Naive thymus-derived CD4-positive, alpha-beta T cell (primary cell): ENCODE measurements around the gene SEL1L. TPM values are rescaled to one million over a fixed set of nuclear protein-coding genes. Genes with fewer than 3 reads are reported as not detected.
"Not testable (repeated sequence)": the region's sequence is repeated elsewhere in the genome, so short reads cannot be mapped to it uniquely, and the experiment has no call there.

Experiments used
- ATAC-seq: fragments of 150-1000 bp; cut with Tn5 transposase; 2 replicates; pipeline ENCODE4 v1.10.0; 2021; ENCODE audit warnings: mild to moderate bottlenecking, moderate library complexity
- CTCF ChIA-PET: fragments of 350-600 bp; sonication (Branson Sonifier 250); formaldehyde crosslinking; loops from one replicate; lab custom pipeline; 2021; ENCODE audit warnings: antibody characterized with exemption; lab: Charles Lee
- POLR2A ChIA-PET: fragments of 350-600 bp; sonication (Branson Sonifier 250); formaldehyde crosslinking; loops from one replicate; lab custom pipeline; 2021; ENCODE audit warnings: antibody characterized with exemption, inconsistent platforms; lab: Charles Lee
- DNase-seq, 9 donors: peaks; one replicate each; pipeline versions ENCODE4 v3.0.0 to v3.0.0-alpha.2; 2020 to 2022; ENCODE audit warnings: mixed read lengths in 1 of 9
- H3K27ac ChIP-seq: one replicate; pipeline ENCODE4 v1.7.0; 2013; ENCODE audit warnings: mild to moderate bottlenecking, low read depth, low read length, moderate library complexity
- H3K27me3 ChIP-seq, 2 donors: one replicate each; pipeline ENCODE4 v1.7.0; 2013; ENCODE audit warnings: low read length in 2 of 2, mild to moderate bottlenecking in 2 of 2, moderate library complexity in 2 of 2; ENCODE audit not compliant: control insufficient read depth in 2 of 2, insufficient read depth in 2 of 2
- H3K36me3 ChIP-seq, 3 experiments: 1 replicate in 2 of 3; 2 replicates in 1 of 3; pipeline ENCODE4 v1.7.0; 2013; ENCODE audit warnings: low read length in 3 of 3, mild to moderate bottlenecking in 3 of 3, moderate library complexity in 1 of 3; ENCODE audit not compliant: insufficient read depth in 3 of 3, control insufficient read depth in 2 of 3
- H3K4me1 ChIP-seq, 2 donors: one replicate each; pipeline ENCODE4 v1.7.0; 2013; ENCODE audit warnings: low read length in 2 of 2, mild to moderate bottlenecking in 2 of 2, moderate library complexity in 1 of 2; ENCODE audit not compliant: control insufficient read depth in 2 of 2, insufficient read depth in 2 of 2
- H3K4me3 ChIP-seq: 2 replicates; pipeline ENCODE4 v1.7.0; 2013; ENCODE audit warnings: mild to moderate bottlenecking, low read length
- H3K9me3 ChIP-seq, 3 experiments: 1 replicate in 2 of 3; 2 replicates in 1 of 3; pipeline ENCODE4 v1.7.0; 2013; ENCODE audit warnings: low read length in 3 of 3; ENCODE audit not compliant: control insufficient read depth in 2 of 3
- H3K27ac Mint-ChIP-seq, 9 donors: one replicate each; pipeline ENCODE4 v1.8.0; 2020 to 2022; ENCODE audit warnings: mixed read lengths in 9 of 9, mild to moderate bottlenecking in 8 of 9, moderate library complexity in 5 of 9, inconsistent platforms in 2 of 9
- H3K27me3 Mint-ChIP-seq, 5 donors: one replicate each; pipeline ENCODE4 v1.8.0; 2021 to 2022; ENCODE audit warnings: mixed read lengths in 5 of 5, mild to moderate bottlenecking in 1 of 5
- H3K36me3 Mint-ChIP-seq, 5 donors: one replicate each; pipeline ENCODE4 v1.8.0; 2020 to 2022; ENCODE audit warnings: mixed read lengths in 5 of 5, mild to moderate bottlenecking in 3 of 5, inconsistent platforms in 1 of 5
- H3K4me1 Mint-ChIP-seq, 7 donors: one replicate each; pipeline ENCODE4 v1.8.0; 2020 to 2022; ENCODE audit warnings: mixed read lengths in 7 of 7, mild to moderate bottlenecking in 3 of 7, inconsistent platforms in 1 of 7
- H3K4me3 Mint-ChIP-seq, 10 donors: one replicate each; pipeline ENCODE4 v1.8.0; 2020 to 2022; ENCODE audit warnings: mild to moderate bottlenecking in 10 of 10, mixed read lengths in 10 of 10, moderate library complexity in 6 of 10, inconsistent platforms in 2 of 10
- H3K9me3 Mint-ChIP-seq, 11 donors: one replicate each; pipeline ENCODE4 v1.8.0; 2020 to 2022; ENCODE audit warnings: mixed read lengths in 11 of 11, mild to moderate bottlenecking in 4 of 11, inconsistent platforms in 1 of 11, moderate library complexity in 1 of 11
- intact Hi-C, 2 donors: fragments of 100-400 bp; cut with micrococcal nuclease; formaldehyde crosslinking; loops; one replicate each; pipeline ENCODE4 v1.15.1; 2023
- polyA plus RNA-seq, 2 donors: library from polyadenylated mRNA; unstranded; fragments of 300-500 nt; fragmentation: Illumina TruSeq; gene quantifications; one replicate each; pipeline ENCODE4 v1.2.3, GENCODE V29; 2021
- total RNA-seq, 6 experiments: library from RNA in 5 of 6; stranded (reverse) in 5 of 6; gene quantifications; 1 replicate in 5 of 6; 2 replicates in 1 of 6; pipeline ENCODE4 v1.2.3 and lab custom pipeline; 2021 to 2026

Gene SEL1L
- total and polyA plus RNA-seq, 7 experiments from 2014 or later: 15.4 to 72.2 (median 47.3) TPM

GRCh38 chr14:81519200-81520011 lies 14.2 kb downstream of the SEL1L start:
- intact Hi-C loops: loop anchor here in 1 of 2 donors (1.0 kb wide), 1 partner anchor 14 kb away; the partner anchor contains the start of gene SEL1L
- peaks cover 19 to 57% (median 33%) of the 10 kb centered on the region in 5 donors for H3K36me3 Mint-ChIP-seq
- H3K27me3 ChIP-seq: no peaks in the 10 kb centered on the region
- H3K9me3 Mint-ChIP-seq: no peaks in the 10 kb centered on the region
- H3K4me1 Mint-ChIP-seq: peaks cover 25 to 54% (median 50%) of the 10 kb centered on the region in 7 donors
- H3K36me3 ChIP-seq: peaks cover 7 to 44% (median 9%) of the 10 kb centered on the region in 3 experiments
- no peak overlapping the region for H3K4me3 ChIP-seq
- no peaks in the 10 kb centered on the region for H3K27me3 Mint-ChIP-seq
- ChIA-PET CTCF (no interaction called here), POLR2A (interaction anchor here (0.8 kb wide), 2 partner anchors 9 to 14 kb away, joined by 3 read pairs; partner anchors contain the start of gene SEL1L)
- no peaks in the 10 kb centered on the region for H3K9me3 ChIP-seq
- H3K4me3 Mint-ChIP-seq: peak overlapping the region; percentile 44 to 68 (median 54)
- DNase-seq (peak in 3 of 9 donors; percentile 9 to 17 (median 16)), ATAC-seq (peak; percentile 78)
- peak overlapping the region; percentile 68 to 94 (median 85) for H3K27ac Mint-ChIP-seq
- peaks cover 18 to 22% of the 10 kb centered on the region in 2 donors for H3K4me1 ChIP-seq
- peak overlapping the region; percentile 24 for H3K27ac ChIP-seq

- Histone ChIP-seq H3K36me3 (peaks cover 7 to 42% (median 9%) of the 10 kb centered on the region in 3 experiments), H3K4me1 (peaks cover 18 to 22% of the 10 kb centered on the region in 2 donors), H3K4me3 (no peak overlapping the region), H3K27me3 (no peaks in the 10 kb centered on the region), H3K27ac (no peak overlapping the region), H3K9me3 (no peaks in the 10 kb centered on the region)
- H3K9me3 Mint-ChIP-seq: no peaks in the 10 kb centered on the region
- H3K4me1 Mint-ChIP-seq: peaks cover 25 to 55% (median 48%) of the 10 kb centered on the region in 7 donors
- ChIA-PET CTCF (no interaction called here), POLR2A (no interaction called here)
- H3K27me3 Mint-ChIP-seq: no peaks in the 10 kb centered on the region
- no peak overlapping the region for H3K27ac Mint-ChIP-seq
- no peak overlapping the region for H3K4me3 Mint-ChIP-seq
- H3K36me3 Mint-ChIP-seq: peaks cover 17 to 63% (median 37%) of the 10 kb centered on the region in 5 donors
- intact Hi-C loops: no loop called here
- DNase-seq (no peak), ATAC-seq (no peak)
Measured at GRCh38 chr14:81517798-81518398, 15.8 kb downstream of the SEL1L start.

- Histone ChIP-seq H3K9me3 (no peaks in the 10 kb centered on the region), H3K27me3 (no peaks in the 10 kb centered on the region), H3K4me1 (peaks cover 18 to 22% of the 10 kb centered on the region in 2 donors), H3K36me3 (peaks cover 3 to 43% (median 6%) of the 10 kb centered on the region in 3 experiments), H3K27ac (no peak overlapping the region), H3K4me3 (no peak overlapping the region)
- Mint-ChIP-seq H3K4me1 (peaks cover 25 to 60% (median 46%) of the 10 kb centered on the region in 7 donors), H3K4me3 (no peak overlapping the region), H3K27ac (peak overlapping the region in 2 of 9 donors; percentile 56 to 59), H3K36me3 (peaks cover 14 to 61% (median 39%) of the 10 kb centered on the region in 5 donors), H3K9me3 (no peaks in the 10 kb centered on the region), H3K27me3 (no peaks in the 10 kb centered on the region)
- DNase-seq (no peak), ATAC-seq (no peak)
- CTCF ChIA-PET: no interaction called here
- POLR2A ChIA-PET: no interaction called here
- intact Hi-C loops: no loop called here
Measured at GRCh38 chr14:81516986-81517797, 16.5 kb downstream of the SEL1L start.

- H3K4me3 Mint-ChIP-seq, POLR2A ChIA-PET, H3K9me3 Mint-ChIP-seq, H3K27me3 ChIP-seq, DNase-seq, intact Hi-C loops, H3K9me3 ChIP-seq, H3K4me3 ChIP-seq, ATAC-seq, CTCF ChIA-PET, H3K27me3 Mint-ChIP-seq, H3K27ac ChIP-seq: not testable (repeated sequence)
- Mint-ChIP-seq H3K4me1 (peaks cover 23 to 62% (median 54%) of the 10 kb centered on the region in 7 donors), H3K27ac (peak overlapping the region in 1 of 9 donors; percentile 25), H3K36me3 (peaks cover 14 to 54% (median 37%) of the 10 kb centered on the region in 5 donors)
- Histone ChIP-seq H3K36me3 (peaks cover 0 to 44% (median 6%) of the 10 kb centered on the region in 3 experiments), H3K4me1 (peaks cover 18% of the 10 kb centered on the region in 2 donors)
Measured at GRCh38 chr14:81515927-81516326, 17.7 kb downstream of the SEL1L start.

- H3K9me3 Mint-ChIP-seq, H3K4me3 Mint-ChIP-seq, H3K27ac Mint-ChIP-seq, DNase-seq, H3K9me3 ChIP-seq, H3K27me3 Mint-ChIP-seq, H3K4me3 ChIP-seq, ATAC-seq, CTCF ChIA-PET, H3K27me3 ChIP-seq, H3K4me1 ChIP-seq, H3K27ac ChIP-seq: not testable (repeated sequence)
- POLR2A ChIA-PET: interaction anchor here (0.7 kb wide), 1 partner anchor 291 kb away, joined by 3 read pairs; no protein-coding TSS in a partner anchor
- H3K4me1 Mint-ChIP-seq: peaks cover 11 to 57% (median 50%) of the 10 kb centered on the region in 7 donors
- intact Hi-C loops: loop anchor here in 1 of 2 donors (5.0 kb wide), 1 partner anchor 41 kb away; no protein-coding TSS in a partner anchor
- H3K36me3 Mint-ChIP-seq: peaks cover 14 to 56% (median 39%) of the 10 kb centered on the region in 5 donors
- H3K36me3 ChIP-seq: peaks cover 0 to 42% (median 0%) of the 10 kb centered on the region in 3 experiments
Measured at GRCh38 chr14:81512826-81513225, 20.8 kb downstream of the SEL1L start.
